Nephron progenitor cell (in vitro differentiated cells): ENCODE results near the gene KCNMB2.

Source experiments
- DNase-seq: peaks from one replicate; pipeline ENCODE4 v3.0.0; 2021
- H3K27ac Mint-ChIP-seq: 2 replicates; pipeline ENCODE4 v1.8.0; 2021; ENCODE audit warnings: mild to moderate bottlenecking, moderate library complexity, mixed read lengths
- H3K27me3 Mint-ChIP-seq: 2 replicates; pipeline ENCODE4 v1.8.0; 2021; ENCODE audit warnings: mild to moderate bottlenecking, low read depth, mixed read lengths; ENCODE audit not compliant: poor library complexity
- H3K36me3 Mint-ChIP-seq: 2 replicates; pipeline ENCODE4 v1.8.0; 2021; ENCODE audit warnings: low read depth, mixed read lengths
- H3K4me1 Mint-ChIP-seq: 2 replicates; pipeline ENCODE4 v1.8.0; 2021; ENCODE audit warnings: mixed read lengths
- H3K4me3 Mint-ChIP-seq: 2 replicates; pipeline ENCODE4 v1.8.0; 2021; ENCODE audit warnings: mild to moderate bottlenecking, moderate library complexity, mixed read lengths
- H3K9me3 Mint-ChIP-seq: 2 replicates; pipeline ENCODE4 v1.8.0; 2021; ENCODE audit warnings: mild to moderate bottlenecking, moderate library complexity, mixed read lengths
- CTCF ChIP-seq: fragments of 200-600 bp; sonication (generic); IDR thresholded peaks from 2 replicates; pipeline ENCODE4 v1.5.0; 2021; ENCODE audit warnings: antibody characterized with exemption

Gene KCNMB2

GRCh38 chr3:178676077-178676476, 139.8 kb downstream of the KCNMB2 start:
- Mint-ChIP-seq H3K4me1 (no peaks in the 10 kb centered on the region), H3K27ac (no peak overlapping the region), H3K4me3 (no peak overlapping the region), H3K9me3 (no peaks in the 10 kb centered on the region), H3K36me3 (no peaks in the 10 kb centered on the region), H3K27me3 (peaks cover 3% of the 10 kb centered on the region)
- no peak for TF ChIP-seq CTCF
- no peak for DNase-seq

GRCh38 chr3:178676942-178677790, 140.9 kb downstream of the KCNMB2 start:
- TF ChIP-seq CTCF, result no peak
- no peaks in the 10 kb centered on the region for H3K36me3 Mint-ChIP-seq

GRCh38 chr3:178677961-178678360, 141.7 kb downstream of the KCNMB2 start:
- no peak overlapping the region for H3K4me3 Mint-ChIP-seq
- H3K36me3 Mint-ChIP-seq, result no peaks in the 10 kb centered on the region
- no peak overlapping the region for H3K27ac Mint-ChIP-seq
- no peak for TF ChIP-seq CTCF
- H3K4me1 Mint-ChIP-seq, result no peaks in the 10 kb centered on the region
- H3K27me3 Mint-ChIP-seq, result peaks cover 3% of the 10 kb centered on the region
- DNase-seq, result no peak
- no peaks in the 10 kb centered on the region for H3K9me3 Mint-ChIP-seq

More at GRCh38 chr3:178676942-178677790, 140.9 kb downstream of the KCNMB2 start:
- Mint-ChIP-seq H3K4me3 (no peak overlapping the region), H3K27me3 (peaks cover 3% of the 10 kb centered on the region), H3K9me3 (no peaks in the 10 kb centered on the region), H3K4me1 (no peaks in the 10 kb centered on the region), H3K27ac (no peak overlapping the region)
- DNase-seq, result no peak

- no peak for DNase-seq
- no peaks in the 10 kb centered on the region for H3K4me1 Mint-ChIP-seq
- no peak for TF ChIP-seq CTCF
- no peaks in the 10 kb centered on the region for H3K36me3 Mint-ChIP-seq
- H3K9me3 Mint-ChIP-seq, result no peaks in the 10 kb centered on the region
- H3K27me3 Mint-ChIP-seq, result peaks cover 3% of the 10 kb centered on the region
- H3K27ac Mint-ChIP-seq, result no peak overlapping the region
- no peak overlapping the region for H3K4me3 Mint-ChIP-seq
These were observed 143.8 kb downstream of the KCNMB2 start for GRCh38 chr3:178680037-178680436.

GRCh38 chr3:178680489-178680888, 144.3 kb downstream of the KCNMB2 start:
- no peaks in the 10 kb centered on the region for H3K4me1 Mint-ChIP-seq
- TF ChIP-seq CTCF, result no peak
- DNase-seq, result no peak
- no peaks in the 10 kb centered on the region for H3K36me3 Mint-ChIP-seq
- H3K4me3 Mint-ChIP-seq, result no peak overlapping the region
- H3K27me3 Mint-ChIP-seq, result peaks cover 3% of the 10 kb centered on the region
- H3K9me3 Mint-ChIP-seq, result no peaks in the 10 kb centered on the region
- H3K27ac Mint-ChIP-seq, result no peak overlapping the region
